ENCODE measurements around the gene AP1S3. TPM values are rescaled to one million over a fixed set of nuclear protein-coding genes. Genes with fewer than 3 reads are reported as not detected.

AP1S3 gene
- total RNA-seq, 1 donor from 2014 or later, result 14.3 TPM

DNA sequence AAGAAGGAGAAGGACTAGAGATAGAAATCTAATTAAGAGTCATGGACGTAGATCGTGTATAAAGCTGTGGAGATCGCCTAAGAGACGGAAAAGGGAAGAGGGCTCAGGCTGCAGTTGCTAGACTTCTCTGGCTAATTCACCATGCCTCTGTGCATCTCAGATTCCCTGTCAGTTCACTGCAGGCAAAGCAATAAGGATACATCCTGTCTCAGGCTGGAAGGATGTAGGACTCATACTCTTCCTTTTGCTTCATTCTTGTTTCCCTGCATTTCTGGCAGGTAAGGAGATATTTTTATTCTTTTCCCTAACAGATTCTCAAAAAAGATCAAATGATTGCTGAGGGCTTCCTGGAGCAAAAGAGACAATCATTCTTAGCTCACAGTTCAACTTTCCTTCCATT, 112.5 kb downstream of the AP1S3 start:
- FAIRE-seq, result no peak
- Mint-ChIP-seq H3K9me3 (ENCODE audit: unreplicated experiment) (peaks cover 2% of the 10 kb centered on the region), H3K4me1 (ENCODE audit: low read depth, unreplicated experiment) (peaks cover 23% of the 10 kb centered on the region), H3K27ac (ENCODE audit: unreplicated experiment) (peak overlapping the region; percentile 97), H3K36me3 (ENCODE audit: low read depth, unreplicated experiment) (no peaks in the 10 kb centered on the region), H3K4me3 (ENCODE audit: unreplicated experiment) (no peak overlapping the region), H3K27me3 (ENCODE audit: low read depth, unreplicated experiment) (no peaks in the 10 kb centered on the region)
- Histone ChIP-seq H3K9ac (ENCODE audit: low read length) (peak overlapping the region; percentile 69), H3K4me1 (ENCODE audit: insufficient read depth, low read length) (peaks cover 21% of the 10 kb centered on the region), H3K4me3 (ENCODE audit: insufficient read depth, low read depth, low read length) (peak overlapping the region; percentile 20), H3K4me2 (ENCODE audit: low read length) (peak overlapping the region; percentile 77), H3K27me3 (ENCODE audit: insufficient read depth, low read length) (no peaks in the 10 kb centered on the region), H3K27ac (ENCODE audit: low read depth, low read length) (peak overlapping the region; percentile 91), H3K9me3 (ENCODE audit: insufficient read depth, low read depth, low read length) (no peaks in the 10 kb centered on the region), H4K20me1 (ENCODE audit: insufficient read depth, low read length) (no peaks in the 10 kb centered on the region), H2AFZ (ENCODE audit: low read depth, low read length) (no peak overlapping the region), H3K36me3 (ENCODE audit: insufficient read depth, low read length) (no peaks in the 10 kb centered on the region), H3K79me2 (ENCODE audit: insufficient read depth, low read length) (no peaks in the 10 kb centered on the region)
- DNase-seq (ENCODE audit: low read depth), result no peak
- TF ChIP-seq CTCF (IDR thresholded peaks at IDR 0.05; ENCODE audit: insufficient read depth, low read depth, low read length) (no peak), EZH2 (IDR thresholded peaks at IDR 0.05; ENCODE audit: insufficient read depth, low read length) (no peak)

- H3K4me1 Mint-ChIP-seq (ENCODE audit: low read depth, unreplicated experiment), result peaks cover 23% of the 10 kb centered on the region
- Histone ChIP-seq H3K36me3 (ENCODE audit: insufficient read depth, low read length) (no peaks in the 10 kb centered on the region), H4K20me1 (ENCODE audit: insufficient read depth, low read length) (no peaks in the 10 kb centered on the region), H3K79me2 (ENCODE audit: insufficient read depth, low read length) (no peaks in the 10 kb centered on the region), H3K9ac (ENCODE audit: low read length) (no peak overlapping the region), H3K4me3 (ENCODE audit: insufficient read depth, low read depth, low read length) (no peak overlapping the region), H3K9me3 (ENCODE audit: insufficient read depth, low read depth, low read length) (no peaks in the 10 kb centered on the region), H3K4me2 (ENCODE audit: low read length) (no peak overlapping the region), H2AFZ (ENCODE audit: low read depth, low read length) (no peak overlapping the region), H3K27me3 (ENCODE audit: insufficient read depth, low read length) (no peaks in the 10 kb centered on the region), H3K4me1 (ENCODE audit: insufficient read depth, low read length) (peaks cover 21% of the 10 kb centered on the region), H3K27ac (ENCODE audit: low read depth, low read length) (no peak overlapping the region)
- H3K27ac Mint-ChIP-seq (ENCODE audit: unreplicated experiment), result peak overlapping the region; percentile 63
- no peak for DNase-seq (ENCODE audit: low read depth)
- peaks cover 2% of the 10 kb centered on the region for H3K9me3 Mint-ChIP-seq (ENCODE audit: unreplicated experiment)
- no peak overlapping the region for H3K4me3 Mint-ChIP-seq (ENCODE audit: unreplicated experiment)
- no peaks in the 10 kb centered on the region for H3K36me3 Mint-ChIP-seq (ENCODE audit: low read depth, unreplicated experiment)
- TF ChIP-seq CTCF (IDR thresholded peaks at IDR 0.05; ENCODE audit: insufficient read depth, low read depth, low read length), result no peak
- no peak for TF ChIP-seq EZH2 (IDR thresholded peaks at IDR 0.05; ENCODE audit: insufficient read depth, low read length)
- FAIRE-seq, result no peak
- no peaks in the 10 kb centered on the region for H3K27me3 Mint-ChIP-seq (ENCODE audit: low read depth, unreplicated experiment)
These were observed 113.4 kb downstream of the AP1S3 start for GRCh38 chr2:223723954-223724411.

DNA sequence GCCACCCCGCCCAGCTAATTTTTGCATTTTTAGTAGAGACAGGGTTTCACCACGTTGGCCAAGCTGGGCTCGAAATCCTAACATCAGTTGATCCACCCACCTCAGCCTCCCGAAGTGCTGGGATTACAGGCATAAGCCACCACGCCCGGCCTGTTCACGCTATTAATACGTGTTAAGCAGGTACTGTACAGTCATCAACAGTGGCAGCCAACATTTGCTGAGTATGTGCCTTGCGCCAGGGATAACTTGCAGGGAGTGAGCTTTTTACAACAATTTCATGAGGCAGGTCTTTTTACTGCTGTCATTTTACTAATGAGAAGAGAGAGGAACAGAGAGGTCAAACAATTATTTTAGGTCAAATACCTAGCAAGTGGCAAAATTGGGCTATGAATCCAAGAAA, 115.2 kb downstream of the AP1S3 start:
- H3K4me2 ChIP-seq (ENCODE audit: low read length), result no peak overlapping the region
- H2AFZ ChIP-seq (ENCODE audit: low read depth, low read length), result no peak overlapping the region
- no peak overlapping the region for H3K9ac ChIP-seq (ENCODE audit: low read length)
- H3K27me3 ChIP-seq (ENCODE audit: insufficient read depth, low read length), result no peaks in the 10 kb centered on the region
- no peaks in the 10 kb centered on the region for H3K36me3 ChIP-seq (ENCODE audit: insufficient read depth, low read length)
- no peaks in the 10 kb centered on the region for H3K9me3 ChIP-seq (ENCODE audit: insufficient read depth, low read depth, low read length)
- no peak for TF ChIP-seq EZH2 (IDR thresholded peaks at IDR 0.05; ENCODE audit: insufficient read depth, low read length)
- TF ChIP-seq CTCF (IDR thresholded peaks at IDR 0.05; ENCODE audit: insufficient read depth, low read depth, low read length), result no peak
- Mint-ChIP-seq H3K4me1 (ENCODE audit: low read depth, unreplicated experiment) (peaks cover 23% of the 10 kb centered on the region), H3K36me3 (ENCODE audit: low read depth, unreplicated experiment) (no peaks in the 10 kb centered on the region), H3K27me3 (ENCODE audit: low read depth, unreplicated experiment) (no peaks in the 10 kb centered on the region), H3K9me3 (ENCODE audit: unreplicated experiment) (peaks cover 4% of the 10 kb centered on the region), H3K27ac (ENCODE audit: unreplicated experiment) (no peak overlapping the region), H3K4me3 (ENCODE audit: unreplicated experiment) (no peak overlapping the region)
- peaks cover 19% of the 10 kb centered on the region for H3K4me1 ChIP-seq (ENCODE audit: insufficient read depth, low read length)
- H3K79me2 ChIP-seq (ENCODE audit: insufficient read depth, low read length), result no peaks in the 10 kb centered on the region
- H4K20me1 ChIP-seq (ENCODE audit: insufficient read depth, low read length), result no peaks in the 10 kb centered on the region
- H3K27ac ChIP-seq (ENCODE audit: low read depth, low read length), result no peak overlapping the region
- FAIRE-seq, result no peak
- no peak overlapping the region for H3K4me3 ChIP-seq (ENCODE audit: insufficient read depth, low read depth, low read length)
- no peak for DNase-seq (ENCODE audit: low read depth)

Measured in astrocyte (in vitro differentiated cells and primary cell).